ENCODE results near the gene PTPRB. TPM values are rescaled to one million over a fixed set of nuclear protein-coding genes. Genes with fewer than 3 reads are reported as not detected.
A peak's percentile ranks its signal among the peaks of the same experiment; 100 is the strongest.

Gene PTPRB
- total RNA-seq, 1 donor from 2014 or later, result 34.4 TPM

DNA sequence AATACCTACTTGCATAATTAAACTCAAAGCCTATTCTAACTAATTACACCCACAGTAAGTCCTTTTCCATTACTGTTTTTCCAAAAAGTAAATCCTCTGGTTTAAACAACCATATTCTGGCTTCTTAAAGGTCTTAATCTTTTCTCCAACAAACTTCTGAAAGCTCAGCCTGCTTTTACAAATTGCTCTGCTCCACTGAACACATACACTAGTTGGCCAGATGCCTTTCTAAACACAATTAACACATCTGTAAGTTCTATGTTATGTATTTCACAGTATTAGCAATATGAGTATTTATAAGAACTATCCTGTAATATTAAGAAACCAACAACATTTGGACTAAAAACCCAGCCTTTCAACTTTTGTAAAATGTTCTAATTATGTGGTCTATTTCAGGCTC lies 30.1 kb downstream of the PTPRB start:
- DNase-seq (no peak), ATAC-seq (no peak)
- intact Hi-C loops (cut with micrococcal nuclease), result no loop called here

DNA sequence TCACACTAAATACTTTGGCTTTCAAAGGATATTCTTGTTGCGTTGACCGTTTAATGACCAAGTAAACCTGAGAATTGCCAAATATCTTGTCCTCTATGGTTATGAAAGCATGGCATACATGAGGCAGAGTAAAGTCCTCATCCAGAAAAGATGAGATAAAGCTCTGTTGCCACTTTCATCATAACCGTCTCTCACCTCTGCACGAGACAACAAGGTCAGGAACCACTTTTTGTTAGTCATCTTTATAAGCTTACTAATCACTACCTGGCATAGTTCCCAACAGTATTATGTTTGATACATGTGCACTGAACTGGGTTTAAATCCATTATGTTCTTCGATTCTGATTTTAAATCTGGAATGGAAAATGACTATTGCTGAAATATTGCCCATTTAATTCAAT lies 31.3 kb downstream of the PTPRB start:
- DNase-seq (no peak), ATAC-seq (no peak)
- intact Hi-C loops (cut with micrococcal nuclease), result no loop called here

DNA sequence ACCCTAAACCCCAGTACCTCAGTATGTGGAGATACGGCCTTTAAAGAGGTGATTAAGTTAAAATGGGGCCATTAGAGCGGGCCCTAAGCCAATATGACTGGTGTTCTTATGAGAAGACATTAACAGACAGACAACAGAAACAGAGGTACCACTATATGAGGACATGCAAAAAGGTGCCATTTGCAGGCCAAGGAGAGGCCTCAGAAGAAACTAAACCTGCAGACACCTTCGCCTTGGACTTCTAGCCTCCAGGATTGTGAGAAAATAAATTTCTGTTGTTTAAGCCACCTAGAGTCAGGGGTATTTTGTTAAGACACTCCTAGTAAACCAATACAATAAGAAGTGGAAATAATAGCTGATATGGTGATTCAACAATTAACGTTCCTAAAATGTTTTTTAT lies 32.6 kb downstream of the PTPRB start:
- no peak for DNase-seq
- no peak for ATAC-seq
- intact Hi-C loops (cut with micrococcal nuclease), result no loop called here

DNA sequence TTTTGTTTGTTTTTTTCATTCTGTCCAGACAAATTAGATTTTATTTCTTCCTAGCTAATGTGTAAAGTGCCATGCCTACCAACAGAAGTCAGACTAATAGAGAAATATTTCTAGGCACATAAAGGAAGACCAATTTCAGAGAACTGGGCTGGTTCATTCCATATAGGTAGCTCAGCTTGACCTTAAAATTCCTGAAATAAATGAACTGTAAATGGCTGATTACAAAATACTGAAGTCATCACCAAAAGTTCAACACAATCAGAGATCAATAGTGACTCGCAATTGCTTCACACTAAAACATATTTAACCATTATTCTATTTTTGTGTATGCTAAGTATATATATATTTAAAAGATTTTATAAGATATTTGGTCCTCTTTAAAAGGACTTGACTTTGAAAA lies 34.2 kb downstream of the PTPRB start:
- intact Hi-C loops (cut with micrococcal nuclease), result no loop called here
- ATAC-seq, result no peak
- no peak for DNase-seq

DNA sequence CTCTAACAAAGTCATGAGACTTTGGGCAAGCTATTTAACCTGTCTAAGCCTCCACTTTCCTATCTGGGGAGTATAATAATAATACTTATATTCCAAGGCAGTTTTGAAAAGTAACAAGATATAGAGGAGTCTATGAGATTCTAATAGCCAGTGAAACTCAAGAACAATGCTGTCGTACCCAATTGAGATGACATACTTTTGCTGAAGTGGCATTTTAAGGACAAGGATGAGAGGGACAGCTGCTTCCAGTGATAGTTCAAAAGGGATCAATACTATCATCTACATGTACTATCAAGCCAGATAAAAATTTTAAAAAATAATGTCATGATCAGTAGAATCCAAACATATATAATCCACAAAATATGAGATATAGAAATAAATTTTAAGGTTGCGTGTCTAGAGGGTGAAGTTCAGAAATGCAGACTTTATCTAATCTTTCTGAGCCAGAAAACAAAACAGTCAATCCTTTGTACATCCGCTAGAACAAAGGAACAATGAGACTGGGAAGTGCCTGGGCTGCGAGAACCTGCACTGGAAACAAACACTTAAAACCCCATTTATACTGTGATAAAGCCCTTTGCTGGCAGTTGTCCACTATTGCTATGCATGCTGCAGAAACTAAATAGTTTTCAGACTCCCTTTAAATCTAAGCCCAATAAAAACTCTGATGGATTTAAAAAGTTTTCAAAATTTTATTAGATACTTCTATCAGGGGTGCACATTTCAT lies 38.6 kb downstream of the PTPRB start:
- ATAC-seq (peak; percentile 52), DNase-seq (no peak)
- intact Hi-C loops (cut with micrococcal nuclease), result no loop called here

DNA sequence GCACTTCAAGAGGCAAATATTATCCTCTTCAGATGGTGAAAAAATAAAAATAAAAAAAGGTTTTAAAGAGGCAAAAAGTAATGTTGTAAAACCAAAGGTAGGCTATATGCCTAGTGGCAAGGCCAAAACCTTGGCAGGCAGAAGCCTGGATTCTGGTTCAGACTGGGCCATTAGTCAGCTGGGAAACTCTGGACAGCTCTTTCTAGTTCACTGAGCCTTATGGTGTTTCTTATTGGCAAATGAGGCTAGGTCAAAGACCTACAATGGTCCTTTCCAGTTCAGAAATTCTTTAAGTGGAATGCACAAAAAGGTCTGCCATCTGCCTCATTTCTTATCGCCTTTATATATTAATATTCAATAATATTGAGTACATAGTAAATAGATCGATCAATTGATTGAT lies 44.6 kb downstream of the PTPRB start:
- ATAC-seq, result no peak
- intact Hi-C loops (cut with micrococcal nuclease), result loop anchor here (5.0 kb wide), 1 partner anchor 130 kb away; no protein-coding TSS in a partner anchor
- no peak for DNase-seq

DNA sequence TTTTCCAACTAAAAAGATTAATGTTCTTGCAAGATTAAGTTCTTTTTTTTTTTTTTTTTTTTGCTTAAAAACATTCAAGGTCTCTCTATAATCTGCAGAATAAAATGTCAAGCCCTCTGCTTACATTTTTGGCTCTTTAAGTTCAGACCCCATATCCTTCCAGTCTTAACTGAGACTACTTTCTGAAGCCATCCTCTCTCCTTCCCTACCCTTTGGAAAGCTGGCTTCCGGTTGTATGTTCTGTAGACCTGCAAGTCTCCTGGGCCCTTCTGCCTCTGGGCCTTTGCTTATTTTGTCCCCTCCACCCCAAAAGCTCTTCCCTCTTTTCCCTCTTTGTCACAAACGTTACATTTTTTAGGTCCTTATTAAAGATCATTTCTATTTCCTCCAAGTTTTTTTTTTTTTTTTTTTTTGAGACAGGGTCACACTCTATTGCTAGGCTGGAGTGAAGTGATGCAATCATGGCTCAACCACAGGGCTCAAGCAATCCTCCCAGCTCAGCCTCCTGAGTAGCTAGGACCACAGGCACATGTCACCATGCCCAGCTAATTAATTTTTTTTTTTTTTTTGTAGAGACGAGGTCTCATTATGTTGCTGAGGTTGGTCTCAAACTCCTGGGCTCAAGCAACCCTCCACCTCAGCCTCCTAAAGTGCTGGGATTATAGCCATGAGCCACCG lies 46.5 kb downstream of the PTPRB start:
- DNase-seq, result no peak
- no peak for ATAC-seq
- intact Hi-C loops (cut with micrococcal nuclease), result loop anchor here (5.0 kb wide), 1 partner anchor 132 kb away; no protein-coding TSS in a partner anchor

DNA sequence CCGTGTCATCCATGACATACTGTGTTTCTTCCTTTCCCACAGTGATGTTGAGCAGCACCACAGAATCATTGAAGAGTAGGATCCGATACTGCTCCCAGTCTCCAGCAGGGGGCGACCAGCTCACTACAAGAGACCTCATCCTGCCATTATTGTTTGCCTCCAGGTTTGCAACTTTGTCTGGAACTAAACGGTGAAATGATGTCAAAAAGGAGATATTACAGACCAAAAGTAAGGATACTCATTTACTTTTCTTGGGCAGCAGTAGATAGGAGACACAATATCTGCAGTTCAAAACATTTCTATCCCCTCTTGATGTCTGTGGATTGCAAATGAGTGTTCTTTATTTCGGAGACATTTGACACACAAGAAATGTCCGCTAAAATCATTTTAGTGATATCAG lies 47.2 kb downstream of the PTPRB start:
- intact Hi-C loops (cut with micrococcal nuclease), result loop anchor here (5.0 kb wide), 1 partner anchor 132 kb away; no protein-coding TSS in a partner anchor
- ATAC-seq (peak; percentile 77), DNase-seq (peak; percentile 78)

DNA sequence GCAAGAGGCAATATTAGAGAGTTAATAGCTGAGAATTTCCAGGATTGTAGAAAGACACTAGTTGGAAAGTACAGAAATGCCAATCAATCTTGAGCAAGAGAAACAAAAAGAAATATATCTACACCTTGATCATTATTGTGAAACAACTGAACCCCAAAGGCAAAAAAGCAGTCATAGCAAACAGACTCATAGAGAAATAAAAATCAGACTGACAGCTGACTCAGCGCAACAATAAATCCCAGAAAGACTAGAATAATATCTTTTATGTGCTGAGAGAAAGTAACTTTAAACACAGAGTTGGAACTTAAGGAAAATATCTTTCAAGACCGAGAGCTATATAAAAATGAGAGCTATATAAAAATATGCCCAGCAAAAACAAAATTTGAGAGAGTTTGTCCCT lies 52.9 kb downstream of the PTPRB start:
- DNase-seq (no peak), ATAC-seq (no peak)
- intact Hi-C loops (cut with micrococcal nuclease), result no loop called here

DNA sequence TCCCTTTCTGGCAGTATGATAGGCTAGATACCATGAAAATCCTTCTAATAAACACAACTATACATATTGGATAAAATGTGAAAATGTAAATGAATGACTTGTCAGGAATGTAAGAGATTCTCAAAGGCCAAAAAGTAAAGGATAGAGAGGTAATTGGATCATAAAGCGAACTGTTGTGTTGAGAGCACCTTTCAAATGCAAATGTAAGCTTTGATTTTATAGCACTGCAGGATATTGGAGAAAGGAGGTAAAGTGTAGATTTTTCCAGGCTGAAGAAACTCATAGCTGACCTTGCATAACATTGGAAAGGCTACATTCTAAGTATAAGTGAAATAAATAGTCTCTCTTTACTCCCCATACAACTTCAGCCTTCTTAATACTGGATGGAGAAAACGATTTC lies 54.0 kb downstream of the PTPRB start:
- no peak for DNase-seq
- intact Hi-C loops (cut with micrococcal nuclease), result no loop called here
- ATAC-seq, result no peak

DNA sequence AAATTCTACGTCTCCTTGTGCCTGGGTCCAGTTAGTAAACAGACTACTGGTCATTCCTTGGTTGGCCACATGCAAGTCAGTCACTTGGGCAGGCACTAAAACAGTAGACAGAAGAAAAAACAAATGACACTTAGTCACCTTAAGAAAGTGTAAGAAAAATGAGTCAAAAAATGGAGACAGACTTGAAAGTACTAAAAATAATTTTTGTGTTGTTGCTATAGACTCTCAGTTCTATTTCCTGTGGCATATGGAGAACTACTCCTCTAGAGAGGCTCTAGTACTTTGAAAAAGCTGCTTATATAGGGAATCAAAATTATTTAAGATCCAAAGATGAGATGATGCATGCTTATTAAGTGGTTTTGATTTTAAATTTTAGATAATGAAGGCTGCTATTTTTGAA lies 56.0 kb downstream of the PTPRB start:
- no peak for DNase-seq
- no peak for ATAC-seq
- intact Hi-C loops (cut with micrococcal nuclease), result no loop called here

DNA sequence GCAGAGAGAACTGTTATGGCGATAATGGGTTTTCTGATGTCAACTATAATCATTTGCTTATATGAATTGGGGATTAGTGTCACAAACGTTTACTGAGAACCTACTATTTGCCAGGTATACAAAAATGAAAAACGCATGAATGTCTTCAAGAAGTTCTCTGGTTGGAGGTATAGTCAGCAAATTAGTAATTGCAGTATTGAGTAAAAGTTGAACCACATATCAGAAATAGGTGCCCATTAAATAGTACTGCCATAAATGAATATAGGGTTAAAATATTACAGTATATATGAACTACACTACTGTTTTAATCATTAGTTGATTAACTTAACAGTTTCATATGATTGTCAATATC lies 60.0 kb downstream of the PTPRB start:
- no peak for DNase-seq
- intact Hi-C loops (cut with micrococcal nuclease), result loop anchor here (5.0 kb wide), 2 partner anchors 675 to 695 kb away; no protein-coding TSS in a partner anchor
- ATAC-seq, result no peak

DNA sequence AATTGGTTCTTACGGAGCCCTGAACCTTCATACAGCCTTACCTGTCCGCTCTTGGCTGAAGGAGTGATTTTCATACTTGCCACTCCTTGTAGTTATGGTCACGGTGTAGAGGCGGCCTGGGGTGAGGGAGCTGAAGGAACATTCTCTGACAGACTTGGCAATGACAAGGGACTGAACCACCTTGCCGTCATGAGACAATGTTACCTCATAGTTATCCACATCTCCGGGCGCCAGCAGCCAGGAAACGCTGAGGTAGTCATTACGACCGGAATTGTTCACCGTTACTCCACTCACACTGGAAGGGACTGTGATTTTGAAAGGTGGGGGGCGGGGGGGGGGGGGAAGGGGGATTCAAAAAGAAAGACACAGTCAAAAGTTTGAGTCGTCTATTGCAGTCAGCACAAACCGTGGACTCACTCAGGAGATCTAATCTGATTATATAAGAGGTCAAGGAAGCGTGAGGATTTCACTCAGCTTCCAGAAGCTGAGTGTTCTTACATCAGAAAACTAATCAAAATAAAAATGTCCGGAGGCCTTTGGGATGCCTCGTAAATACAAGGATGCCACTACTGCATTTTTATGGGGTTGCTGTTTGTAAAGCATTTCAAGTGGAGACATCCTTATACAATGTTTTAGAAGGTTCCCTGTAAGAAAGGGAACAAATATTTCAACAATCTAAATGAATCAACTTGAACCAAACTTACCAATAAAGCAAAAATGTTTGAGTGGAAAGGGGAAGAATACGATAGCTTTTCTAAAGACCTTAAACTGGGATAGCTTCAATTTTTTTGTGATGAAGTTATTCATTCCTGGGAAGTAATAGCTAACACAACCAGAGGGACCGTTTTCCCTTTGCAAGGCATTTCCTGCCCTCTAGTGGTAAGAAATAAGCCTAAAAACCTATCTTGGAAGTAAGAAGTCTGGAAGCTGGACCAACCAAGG lies 60.6 kb downstream of the PTPRB start:
- DNase-seq (no peak), ATAC-seq (peak; percentile 78)
- intact Hi-C loops (cut with micrococcal nuclease), result loop anchor here (5.0 kb wide), 2 partner anchors 674 to 694 kb away; no protein-coding TSS in a partner anchor

DNA sequence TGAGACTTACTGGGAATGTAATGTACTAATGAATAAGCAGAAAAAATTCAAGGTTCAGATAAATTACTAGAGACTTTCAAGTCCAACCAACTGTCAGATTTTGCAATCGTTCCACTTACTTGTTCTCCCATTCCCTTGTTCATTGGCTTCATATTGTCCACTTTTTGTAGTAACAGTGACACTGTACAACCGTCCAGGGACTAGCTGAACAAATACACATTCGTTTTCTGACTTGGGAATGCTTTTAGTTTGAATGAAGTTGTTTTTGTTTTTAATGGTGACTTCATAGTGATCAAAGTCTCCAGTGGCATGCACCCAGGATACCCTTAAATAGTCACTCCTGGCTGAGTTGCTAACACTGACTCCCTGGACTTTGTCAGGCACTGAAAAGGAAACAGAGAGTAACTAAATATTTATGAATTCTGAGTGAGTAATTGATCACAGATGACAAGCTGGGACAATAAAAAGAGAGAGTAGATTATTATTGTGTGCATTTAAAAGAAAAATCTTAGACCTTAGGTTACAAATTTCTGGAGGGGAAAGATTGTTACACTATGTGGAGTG lies 65.4 kb downstream of the PTPRB start:
- DNase-seq (no peak), ATAC-seq (no peak)
- intact Hi-C loops (cut with micrococcal nuclease), result no loop called here

DNA sequence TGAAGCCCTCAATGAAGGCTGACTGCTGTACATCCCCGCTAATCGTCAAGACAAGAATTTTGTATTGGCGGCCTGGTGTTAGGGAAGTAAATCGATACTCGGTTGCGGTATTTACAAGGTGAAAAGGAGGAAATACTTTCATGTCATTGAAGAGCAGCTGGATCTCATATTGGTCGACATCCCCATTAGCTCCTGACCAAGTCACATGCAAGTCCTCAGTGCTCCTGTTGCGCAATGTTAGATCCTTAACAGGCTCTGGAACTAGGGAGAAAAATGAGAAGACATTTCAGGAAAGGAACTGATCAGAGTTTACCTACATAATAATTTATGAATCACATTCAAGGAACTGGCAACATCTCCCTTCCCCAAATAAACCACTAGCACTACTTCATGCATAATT lies 66.2 kb downstream of the PTPRB start:
- no peak for ATAC-seq
- intact Hi-C loops (cut with micrococcal nuclease), result no loop called here
- DNase-seq, result no peak

DNA sequence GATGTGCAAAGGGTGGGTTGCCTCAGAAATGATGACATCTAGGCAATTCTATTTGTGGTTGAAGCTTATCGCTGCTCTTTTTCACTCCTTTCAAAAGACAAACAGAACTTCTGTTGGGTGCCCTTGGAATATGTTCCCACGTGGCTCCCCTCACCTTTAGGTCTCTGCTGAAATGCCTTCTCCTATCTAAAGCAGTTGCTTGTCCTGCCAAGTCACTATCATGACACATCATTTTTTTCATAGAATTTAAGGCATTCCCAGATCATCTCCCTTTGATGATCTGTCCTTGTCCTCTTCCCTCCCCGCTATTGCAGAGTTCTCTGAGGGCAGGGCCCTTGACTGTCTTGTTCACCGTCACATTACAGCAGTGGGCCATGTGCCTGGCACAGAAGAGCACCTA lies 75.7 kb downstream of the PTPRB start:
- ATAC-seq (no peak), DNase-seq (no peak)
- intact Hi-C loops (cut with micrococcal nuclease), result no loop called here

DNA sequence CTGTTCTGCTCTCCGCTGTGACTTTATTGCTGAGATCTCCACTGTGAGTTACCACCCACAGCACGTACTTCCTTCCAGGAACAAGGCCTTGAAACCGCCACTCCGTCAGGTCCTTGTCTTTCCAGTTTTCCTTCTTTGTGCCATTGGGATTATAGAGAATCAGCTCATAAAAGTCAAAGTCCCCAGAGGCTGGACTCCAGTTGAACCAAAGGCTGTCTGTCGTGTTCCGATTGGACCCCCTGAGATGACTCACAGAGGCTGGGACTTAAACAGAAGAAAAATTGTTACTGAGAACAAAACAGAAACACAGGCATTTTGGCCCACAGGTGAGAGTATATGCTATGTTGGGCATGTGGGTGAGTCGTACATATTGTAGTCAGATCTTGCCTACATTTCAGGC lies 76.6 kb downstream of the PTPRB start:
- DNase-seq (no peak), ATAC-seq (no peak)
- intact Hi-C loops (cut with micrococcal nuclease), result no loop called here

DNA sequence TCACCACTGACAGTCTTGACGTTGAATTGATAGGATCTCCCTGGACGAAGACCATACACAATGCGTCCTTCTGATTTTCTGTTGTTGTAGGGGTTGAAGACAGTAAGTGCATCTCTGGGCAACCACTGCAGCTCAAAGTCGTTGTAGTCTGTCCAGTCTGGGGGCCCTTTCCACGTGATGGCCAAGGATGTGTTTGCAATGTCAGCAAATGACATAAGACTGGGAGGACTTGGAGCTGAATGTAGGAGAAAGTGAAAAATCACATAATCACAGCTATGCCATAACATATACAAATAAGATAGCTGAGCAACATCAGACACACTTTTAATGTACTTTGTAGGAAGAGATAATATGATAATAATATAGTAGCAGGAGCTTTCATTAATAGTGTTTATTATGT lies 77.8 kb downstream of the PTPRB start:
- intact Hi-C loops (cut with micrococcal nuclease), result no loop called here
- ATAC-seq (no peak), DNase-seq (no peak)

DNA sequence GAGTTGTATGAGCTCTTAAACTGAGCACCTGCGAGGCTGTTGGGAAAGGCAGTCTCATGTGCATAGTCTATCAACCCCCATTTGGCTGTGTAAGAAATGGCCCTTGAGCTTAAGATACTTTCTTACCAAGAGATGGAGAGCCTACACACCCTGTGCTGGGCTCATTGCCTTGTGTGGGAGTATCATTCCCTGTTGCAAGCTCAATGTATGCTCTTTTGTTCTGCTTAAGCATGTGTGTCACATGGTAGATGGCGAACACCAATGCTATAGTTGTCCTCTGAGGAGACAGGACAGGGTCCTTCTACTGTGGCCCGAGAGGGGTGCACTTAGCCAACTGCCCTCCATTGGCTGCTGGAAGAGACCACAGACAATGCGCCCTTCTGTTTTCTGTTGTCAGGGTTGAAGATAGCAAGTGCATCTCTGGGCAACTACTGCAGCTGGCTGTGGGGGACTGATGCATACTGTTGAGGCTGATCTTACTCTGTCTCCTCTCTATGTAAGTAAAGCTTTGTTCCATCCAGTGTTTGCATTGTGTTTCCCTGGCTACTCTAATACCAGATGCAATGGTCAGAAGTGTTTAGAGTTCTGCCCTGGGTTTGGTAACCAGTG lies 79.5 kb downstream of the PTPRB start:
- ATAC-seq, result peak; percentile 13
- DNase-seq, result no peak
- intact Hi-C loops (cut with micrococcal nuclease), result no loop called here

All from left ventricle myocardium superior (tissue), 1 donor.